Right lobe of liver (tissue), 6 donors: ENCODE data around the gene UTP25. TPM values are rescaled to one million over a fixed set of nuclear protein-coding genes. Genes with fewer than 3 reads are reported as not detected.

Source experiments
- ATAC-seq, 4 donors: fragments of 200-7000 bp; cut with Tn5 transposase; one replicate each; pipeline ENCODE4 v1.9.1; 2020; ENCODE audit warnings: mild to moderate bottlenecking in 4 of 4, moderate library complexity in 4 of 4
- DNase-seq, 3 donors: peaks; one replicate each; pipeline ENCODE4 v3.0.0-alpha.2; 2020
- H3K27ac ChIP-seq, 3 donors: fragments of 200-600 bp; one replicate each; pipeline ENCODE4 v1.8.0; 2022
- H3K27me3 ChIP-seq, 2 donors: fragments of 200-600 bp; one replicate each; pipeline ENCODE4 v1.8.0; 2022
- H3K36me3 ChIP-seq, 4 donors: fragments of 200-600 bp; sonication (generic) in 1 of 4; one replicate each; pipeline versions ENCODE4 v1.5.1 to v1.8.0; 2017 to 2022; ENCODE audit warnings: control low read depth in 1 of 4
- H3K4me1 ChIP-seq, 4 donors: fragments of 200-600 bp; sonication (generic) in 1 of 4; one replicate each; pipeline versions ENCODE4 v1.5.1 to v1.8.0; 2017 to 2022; ENCODE audit warnings: control low read depth in 1 of 4
- H3K4me3 ChIP-seq, 3 donors: fragments of 200-600 bp; one replicate each; pipeline ENCODE4 v1.8.0; 2022
- H3K9me3 ChIP-seq, 4 donors: fragments of 200-600 bp; sonication (generic) in 1 of 4; one replicate each; pipeline versions ENCODE4 v1.5.1 to v1.8.0; 2017 to 2022; ENCODE audit warnings: control low read depth in 1 of 4
- CTCF ChIP-seq, 4 donors: fragments of 200-600 bp in 3 of 4; fragments of 450-650 bp in 1 of 4; IDR thresholded peaks; one replicate each; pipeline versions ENCODE4 v1.5.1 to v1.8.0; 2016 to 2022; ENCODE audit warnings: antibody characterized with exemption in 4 of 4, mild to moderate bottlenecking in 2 of 4
- POLR2A ChIP-seq: fragments of 450-650 bp; IDR thresholded peaks from one replicate; pipeline ENCODE4 v1.6.1; 2017; ENCODE audit warnings: antibody characterized with exemption, mild to moderate bottlenecking
- WGBS: methylation state at CpG from one replicate; pipeline ENCODE4 v1.1.6; 2018; ENCODE audit warnings: low coverage, low lambda C conversion rate; ENCODE audit not compliant: insufficient coverage; ENCODE audit errors: missing lambda C conversion rate; 5-methylcytosine and 5-hydroxymethylcytosine counted together
- intact Hi-C, 2 donors: fragments of 100-400 bp; cut with DNase I; formaldehyde crosslinking; loops; one replicate each; pipeline versions ENCODE4 v1.11.2 to v1.14.1; 2022
- total RNA-seq, 6 experiments: library from RNA; depleted of rRNA in 2 of 6; stranded (reverse); fragments of >200 nt in 2 of 6; fragmentation: NEBNext Ultra II Directional in 3 of 6; extraction: Animal tissue kit (Norgen Biotek cat#: 25700) in 3 of 6; gene quantifications; one replicate each; pipeline versions ENCODE4 v1.1.0 to v1.2.4, GENCODE V29; 2016 to 2023
- donor health status: DM: no; HTN: yes; CAD: no.
- donor health status: DM: no; HTN: no; CAD: no.
- donor health status: DM: no; HTN: no; CAD: no.
- donor health status: DM: no; HTN: yes; CAD: no.
- donor health status: DM: no; HTN: yes; CAD: no.

Gene UTP25
- total RNA-seq, 6 experiments from 2014 or later, result 4.6 to 10.0 (median 6.4) TPM

GRCh38 chr1:209816923-209817322, 10.8 kb upstream of the UTP25 start:
- H3K9me3 ChIP-seq, result no peaks in the 10 kb centered on the region
- no peak for DNase-seq
- no peaks in the 10 kb centered on the region for H3K4me1 ChIP-seq
- no peak for TF ChIP-seq CTCF (IDR thresholded peaks at IDR 0.05)
- no peak for TF ChIP-seq POLR2A
- H3K36me3 ChIP-seq, result no peaks in the 10 kb centered on the region
- no peak overlapping the region for H3K27ac ChIP-seq
- H3K27me3 ChIP-seq, result no peaks in the 10 kb centered on the region
- WGBS, result 83% methylated on average over 2 of the region's 3 CpGs
- intact Hi-C loops, result no loop called here
- no peak for ATAC-seq
- H3K4me3 ChIP-seq, result no peak overlapping the region

GRCh38 chr1:209817691-209818090, 10.1 kb upstream of the UTP25 start:
- Histone ChIP-seq H3K4me1 (no peaks in the 10 kb centered on the region), H3K9me3 (no peaks in the 10 kb centered on the region), H3K27ac (no peak overlapping the region), H3K4me3 (no peak overlapping the region), H3K36me3 (no peaks in the 10 kb centered on the region), H3K27me3 (no peaks in the 10 kb centered on the region)
- DNase-seq, result no peak
- no peak for TF ChIP-seq CTCF (IDR thresholded peaks at IDR 0.05)
- no peak for TF ChIP-seq POLR2A
- ATAC-seq, result no peak
- intact Hi-C loops, result no loop called here
- WGBS, result 100% methylated on average over 1 of the region's 1 CpG

- no peaks in the 10 kb centered on the region for H3K9me3 ChIP-seq
- H3K27me3 ChIP-seq, result no peaks in the 10 kb centered on the region
- TF ChIP-seq POLR2A (no peak), CTCF (IDR thresholded peaks at IDR 0.05) (no peak)
- no peaks in the 10 kb centered on the region for H3K36me3 ChIP-seq
- DNase-seq (no peak), ATAC-seq (no peak)
- no CpG with 5 or more reads among the region's 1 CpG for WGBS
- H3K4me1 ChIP-seq, result no peaks in the 10 kb centered on the region
- H3K27ac ChIP-seq, result no peak overlapping the region
- intact Hi-C loops, result no loop called here
- H3K4me3 ChIP-seq, result no peak overlapping the region
These were observed 8.7 kb upstream of the UTP25 start for GRCh38 chr1:209819058-209819457.

GRCh38 chr1:209820986-209821385, 6.8 kb upstream of the UTP25 start:
- ATAC-seq (no peak), DNase-seq (no peak)
- no peak overlapping the region for H3K4me3 ChIP-seq
- no peaks in the 10 kb centered on the region for H3K36me3 ChIP-seq
- no peak for TF ChIP-seq POLR2A
- TF ChIP-seq CTCF (IDR thresholded peaks at IDR 0.05), result no peak
- no peak overlapping the region for H3K27ac ChIP-seq
- no peaks in the 10 kb centered on the region for H3K9me3 ChIP-seq
- H3K4me1 ChIP-seq, result no peaks in the 10 kb centered on the region
- 40% methylated on average over 4 of the region's 4 CpGs for WGBS
- no peaks in the 10 kb centered on the region for H3K27me3 ChIP-seq
- intact Hi-C loops, result no loop called here

GRCh38 chr1:209822706-209823105, 5.1 kb upstream of the UTP25 start:
- no peaks in the 10 kb centered on the region for H3K27me3 ChIP-seq
- intact Hi-C loops, result no loop called here
- WGBS, result 56% methylated on average over 7 of the region's 7 CpGs

More at GRCh38 chr1:209822706-209823105, 5.1 kb upstream of the UTP25 start:
- Histone ChIP-seq H3K9me3 (no peaks in the 10 kb centered on the region), H3K4me3 (no peak overlapping the region), H3K36me3 (no peaks in the 10 kb centered on the region), H3K27ac (no peak overlapping the region), H3K4me1 (no peaks in the 10 kb centered on the region)
- TF ChIP-seq POLR2A, result no peak
- no peak for TF ChIP-seq CTCF (IDR thresholded peaks at IDR 0.05)
- ATAC-seq, result no peak
- no peak for DNase-seq
